SK-N-SH treated with all-trans-retinoic acid at 6 μM for 48 hours (cell line): ENCODE data around the gene CEP290.

ENCODE experiments used
- ARNTL ChIP-seq: fragments of 450-650 bp; formaldehyde crosslinking; IDR thresholded peaks from 2 replicates; pipeline ENCODE4 v1.5.0; 2020; ENCODE audit warnings: low read depth, mild to moderate bottlenecking, moderate library complexity, borderline replicate concordance
- TOX ChIP-seq: fragments of 250-450 bp; sonication (Bioruptor Pico); IDR thresholded peaks from 2 replicates; pipeline ENCODE4 v1.8.0; 2021; ENCODE audit warnings: mild to moderate bottlenecking, moderate library complexity, borderline replicate concordance
- ZFP3 ChIP-seq: fragments of 250-450 bp; sonication (Bioruptor Pico); IDR thresholded peaks from 2 replicates; pipeline ENCODE4 v1.5.0; 2020; ENCODE audit warnings: mild to moderate bottlenecking, moderate library complexity
- ZFP30 ChIP-seq: fragments of 450-650 bp; formaldehyde crosslinking; IDR thresholded peaks from 2 replicates; pipeline ENCODE4 v1.5.0; 2022; ENCODE audit warnings: mild to moderate bottlenecking, moderate library complexity

DNA sequence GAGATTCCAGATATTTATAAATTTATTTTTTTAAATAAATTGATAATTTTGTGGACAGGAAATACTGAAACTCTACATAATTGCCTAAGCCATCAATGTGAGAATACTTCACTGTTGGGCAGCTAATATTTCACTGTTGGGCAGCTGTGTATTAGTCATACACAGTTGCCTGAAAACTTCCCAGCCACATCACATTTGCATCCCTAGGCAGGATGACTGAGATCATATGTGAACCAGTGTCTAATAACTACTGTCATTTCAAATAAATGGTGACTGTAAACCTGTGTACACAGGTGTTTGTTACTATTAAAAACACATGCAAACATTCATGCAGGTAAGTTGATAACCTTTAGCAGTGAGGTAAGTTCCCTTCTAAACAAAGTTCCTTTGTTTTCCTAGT, 44.1 kb upstream of the CEP290 start:
- TF ChIP-seq ZFP30 (CRISPR knock-in tag), result no peak
- no peak for TF ChIP-seq ZFP3 (CRISPR knock-in tag)
- TF ChIP-seq ARNTL (CRISPR knock-in tag), result no peak
- TF ChIP-seq TOX (CRISPR knock-in tag), result no peak
